GM18519 (cell line): Measurements from ENCODE around the gene SNCG.
"Not testable (repeated sequence)": the region's sequence is repeated elsewhere in the genome, so short reads cannot be mapped to it uniquely, and the experiment has no call there.

ENCODE experiments used
- ATAC-seq: cut with Tn5 transposase; IDR thresholded peaks from one replicate; pipeline ENCODE4 v1.9.1; 2021; ENCODE audit warnings: mild to moderate bottlenecking, moderate library complexity; ENCODE audit not compliant: unreplicated experiment, low FRiP score

Gene SNCG

DNA sequence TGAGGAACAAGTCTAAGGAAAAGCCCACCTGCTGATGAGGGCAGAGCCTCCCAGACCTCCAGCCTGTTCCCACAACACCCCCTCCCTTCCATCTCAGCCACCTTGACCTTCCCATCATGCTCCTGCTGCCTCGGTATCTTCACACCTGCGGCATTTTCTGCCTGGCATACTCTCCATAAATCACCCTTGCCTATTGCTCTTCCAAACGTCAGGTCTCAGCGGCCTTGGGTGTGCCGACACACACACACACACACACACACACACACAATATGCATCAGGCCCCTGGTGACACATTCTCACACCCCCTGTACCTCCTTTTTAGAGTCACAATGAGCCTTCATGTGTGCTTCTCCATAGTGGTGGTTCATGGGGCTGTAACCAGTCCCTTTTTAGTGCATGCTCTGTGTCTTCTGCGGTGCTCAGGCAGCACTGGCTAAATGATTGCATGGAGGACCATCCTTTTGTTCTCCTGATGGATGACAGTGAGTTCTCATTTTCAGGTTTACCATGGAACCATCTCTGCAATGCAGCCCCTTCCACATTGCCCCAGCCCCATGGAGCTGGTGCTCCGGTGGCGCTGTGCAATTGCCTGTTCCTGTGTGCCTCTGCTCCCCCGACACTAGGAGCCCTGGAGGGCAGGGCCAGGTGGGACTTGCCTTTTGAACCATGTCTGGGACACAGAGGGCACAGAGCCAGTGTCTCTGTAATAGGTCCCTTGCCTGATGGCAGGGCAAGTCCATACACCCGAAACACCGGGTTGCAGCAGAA is 14.4 kb downstream of the SNCG start:
- ATAC-seq, result no peak

DNA sequence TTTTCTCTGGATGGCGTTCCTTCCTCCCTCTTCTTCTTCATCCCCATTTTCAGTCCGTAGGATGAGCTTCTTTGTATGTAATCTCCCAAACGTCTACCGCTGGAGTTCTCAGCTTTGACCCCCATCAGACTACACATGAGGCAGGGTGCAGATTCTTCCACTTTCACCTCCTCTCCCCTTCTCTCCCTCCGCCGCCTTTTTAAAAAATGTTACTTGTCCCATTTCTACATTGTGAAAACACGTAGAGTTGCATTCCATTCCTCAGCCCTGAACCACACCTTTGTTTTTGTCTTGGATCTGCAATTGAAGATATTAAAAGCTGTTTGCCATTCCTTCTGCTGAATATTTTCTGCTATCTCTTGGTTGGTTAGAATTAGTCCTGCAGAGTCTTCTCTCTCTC is 16.1 kb downstream of the SNCG start:
- ATAC-seq, result no peak

DNA sequence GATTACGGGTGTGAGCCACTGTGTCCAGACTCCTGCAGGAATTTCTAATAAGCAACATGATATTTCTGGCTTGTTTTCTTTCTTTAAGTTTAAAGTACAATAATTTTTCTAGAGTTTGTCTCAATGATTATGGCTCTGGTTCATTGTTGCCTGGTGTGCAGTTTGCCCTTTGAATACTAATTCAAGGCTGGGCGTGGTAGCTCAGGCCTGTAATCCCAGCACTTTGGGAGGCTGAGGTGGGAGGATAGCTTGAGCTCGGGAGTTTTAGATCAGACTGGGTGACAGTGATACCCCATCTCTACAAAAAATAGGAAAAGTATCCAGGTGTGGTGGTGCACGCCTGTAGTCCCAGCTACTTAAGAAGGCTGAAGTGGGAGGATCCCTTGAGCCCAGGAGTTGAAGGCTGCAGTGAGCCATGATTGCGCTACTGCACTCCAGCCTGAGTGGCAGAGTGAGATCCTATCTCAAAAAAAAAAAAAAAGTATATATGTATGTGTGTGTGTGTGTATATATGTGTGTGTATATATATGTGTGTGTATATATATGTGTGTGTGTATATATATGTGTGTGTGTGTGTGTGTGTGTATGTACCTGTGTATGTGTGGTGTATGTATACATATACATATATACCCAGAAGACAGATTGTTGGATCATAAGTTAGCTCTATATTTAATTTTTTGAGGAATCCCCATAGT is 18.1 kb downstream of the SNCG start:
- ATAC-seq, result no peak

DNA sequence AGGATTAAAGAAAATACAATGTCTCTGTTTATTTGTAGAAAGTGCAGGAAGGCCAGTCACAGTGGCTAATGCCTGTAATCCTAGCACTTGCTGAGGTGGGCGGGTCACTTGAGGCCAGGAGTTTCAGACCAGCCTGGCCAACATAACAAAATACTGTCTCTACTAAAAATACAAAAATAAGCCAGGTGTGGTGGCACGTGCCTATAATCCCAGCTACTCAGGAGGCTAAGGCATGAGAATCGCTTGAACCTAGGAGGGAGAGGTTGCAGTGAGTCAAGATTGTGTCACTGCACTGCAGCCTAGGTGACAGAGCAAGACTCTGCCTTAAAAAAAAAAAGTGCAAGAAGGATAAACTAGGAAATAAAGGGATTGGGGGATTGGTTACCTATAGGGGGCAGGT is 20.1 kb downstream of the SNCG start:
- not testable (repeated sequence) for ATAC-seq

DNA sequence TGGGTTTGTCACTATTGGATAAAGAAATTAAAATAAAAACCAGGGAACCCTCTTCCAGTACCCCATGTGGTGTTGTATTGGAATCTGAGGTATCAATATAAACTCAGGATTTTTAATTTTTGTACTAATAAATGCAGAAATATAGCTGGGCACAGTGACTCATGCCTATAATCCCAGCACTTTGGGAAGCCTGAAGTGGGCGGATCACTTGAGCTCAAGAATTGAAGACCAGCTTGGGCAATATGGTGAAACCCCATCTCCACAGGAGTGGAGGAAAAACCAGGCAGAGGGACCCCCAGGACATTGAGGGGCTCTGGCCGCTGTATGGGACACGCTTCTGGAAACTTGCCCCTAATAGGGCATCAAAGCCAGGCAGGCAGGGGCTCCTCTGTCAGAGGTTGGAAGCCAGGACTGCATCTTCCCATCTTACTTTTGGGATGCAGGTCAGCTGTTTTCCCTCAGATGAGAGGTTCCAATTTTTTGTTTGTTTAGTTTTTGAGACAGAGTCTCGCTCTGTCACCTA is 21.0 kb downstream of the SNCG start:
- ATAC-seq, result no peak

DNA sequence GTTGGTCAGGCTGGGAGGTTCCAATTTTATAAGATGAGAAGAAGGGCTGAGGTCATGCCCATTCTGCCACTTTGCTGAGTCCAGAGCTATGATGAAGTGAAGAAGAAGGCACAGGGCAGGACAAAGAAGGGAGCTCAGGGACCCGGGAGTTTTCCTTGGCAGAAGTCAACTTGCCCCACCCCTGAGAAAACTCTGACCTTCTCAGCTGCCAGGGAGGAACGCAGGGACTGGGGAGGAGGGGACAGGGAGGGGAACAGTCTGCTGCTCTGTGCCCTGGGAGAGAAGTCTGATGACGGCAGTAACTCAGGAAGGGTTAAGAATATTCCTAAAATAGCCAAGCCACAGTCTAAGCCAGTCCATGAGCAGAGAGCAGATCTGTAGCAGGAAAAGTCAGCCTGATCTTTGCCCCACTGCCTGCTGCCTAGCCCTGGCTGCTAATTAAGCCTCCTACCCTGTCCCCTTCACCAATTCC is 21.6 kb downstream of the SNCG start:
- ATAC-seq, result no peak

DNA sequence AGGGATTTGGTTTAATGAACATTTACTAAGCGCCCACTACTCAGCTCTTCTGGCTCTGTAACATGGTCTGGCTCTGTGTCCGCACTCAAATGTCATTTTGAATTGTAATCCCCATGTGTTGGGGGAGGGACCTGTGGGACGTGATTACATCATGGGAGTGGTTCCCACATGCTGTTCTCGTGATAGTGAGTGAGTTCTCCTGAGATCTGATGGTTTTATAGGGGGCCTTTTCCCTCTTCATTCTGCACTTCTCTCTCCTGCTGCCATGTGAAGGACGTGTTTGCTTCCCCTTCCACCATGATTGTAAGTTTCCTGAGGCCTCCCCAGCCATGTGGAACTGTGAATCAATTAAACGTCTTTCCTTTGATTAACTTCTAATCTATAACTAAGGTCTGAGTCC is 22.6 kb downstream of the SNCG start:
- not testable (repeated sequence) for ATAC-seq

DNA sequence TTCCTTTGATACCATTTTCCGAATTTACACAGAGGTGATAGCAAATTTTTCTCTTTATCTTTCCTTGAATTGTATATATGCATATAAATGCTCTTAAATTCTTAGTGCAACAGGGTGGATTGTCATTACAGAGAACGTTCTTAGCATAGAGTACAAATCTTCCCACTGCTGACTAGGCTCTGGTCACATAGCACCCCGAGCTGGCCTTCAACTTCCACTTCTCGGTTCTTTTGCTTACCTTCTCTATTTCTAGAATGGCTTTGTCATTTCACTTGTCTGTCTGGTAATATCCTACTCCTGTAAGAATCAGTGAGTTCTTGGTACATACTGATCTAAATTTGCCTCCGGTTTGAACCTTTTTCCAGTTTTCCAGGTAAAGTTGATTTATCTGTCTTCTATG is 23.3 kb downstream of the SNCG start:
- ATAC-seq, result no peak

DNA sequence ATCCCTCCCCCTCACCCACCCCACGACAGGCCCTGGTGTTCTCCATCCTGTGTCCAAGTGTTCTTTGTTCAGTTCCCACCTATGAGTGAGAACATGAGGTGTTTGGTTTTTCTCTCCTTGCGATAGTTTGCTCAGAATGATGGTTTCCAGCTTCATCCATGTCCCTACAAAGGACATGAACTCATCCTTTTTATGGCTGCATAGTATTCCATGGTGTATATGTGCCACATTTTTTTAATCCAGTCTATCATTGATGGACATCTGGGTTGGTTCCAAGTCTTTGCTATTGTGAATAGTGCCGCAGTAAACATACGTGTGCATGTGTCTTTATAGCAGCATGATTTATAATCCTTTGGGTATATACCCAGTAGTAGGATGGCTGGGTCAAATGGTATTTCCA is 26.1 kb downstream of the SNCG start:
- not testable (repeated sequence) for ATAC-seq

DNA sequence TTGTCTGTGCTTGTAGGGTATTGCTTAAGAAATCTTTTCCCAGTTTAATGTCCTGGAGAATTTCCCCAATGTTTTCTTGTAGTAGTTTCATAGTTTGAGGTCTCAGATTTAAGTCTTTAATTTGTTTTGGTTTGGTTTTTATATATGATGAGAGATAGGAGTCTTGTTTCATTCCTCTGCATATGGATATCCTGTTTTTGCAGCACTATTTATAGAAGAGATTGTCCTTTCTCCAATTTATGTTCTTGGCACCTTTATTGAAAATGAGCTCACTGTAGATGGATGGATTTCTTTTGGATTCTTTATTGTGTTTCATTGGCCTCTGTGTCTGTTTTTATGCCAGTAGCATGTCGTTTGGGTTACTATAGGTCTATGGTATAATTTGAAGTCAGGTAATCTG is 30.1 kb downstream of the SNCG start:
- no peak for ATAC-seq

DNA sequence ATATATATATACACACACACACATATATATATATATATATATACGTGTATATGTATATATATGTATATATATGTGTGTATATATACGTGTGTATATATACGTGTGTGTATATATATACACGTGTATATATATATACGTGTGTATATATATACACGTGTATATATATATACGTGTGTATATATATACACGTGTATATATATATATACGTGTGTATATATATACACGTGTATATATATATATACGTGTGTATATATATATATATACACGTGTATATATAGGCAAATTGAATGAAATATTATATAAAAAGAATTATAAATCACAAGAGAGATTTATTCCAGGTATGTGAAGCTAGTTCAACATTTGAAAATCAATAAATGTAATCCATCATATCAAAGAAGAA is 33.0 kb downstream of the SNCG start:
- ATAC-seq, result not testable (repeated sequence)

DNA sequence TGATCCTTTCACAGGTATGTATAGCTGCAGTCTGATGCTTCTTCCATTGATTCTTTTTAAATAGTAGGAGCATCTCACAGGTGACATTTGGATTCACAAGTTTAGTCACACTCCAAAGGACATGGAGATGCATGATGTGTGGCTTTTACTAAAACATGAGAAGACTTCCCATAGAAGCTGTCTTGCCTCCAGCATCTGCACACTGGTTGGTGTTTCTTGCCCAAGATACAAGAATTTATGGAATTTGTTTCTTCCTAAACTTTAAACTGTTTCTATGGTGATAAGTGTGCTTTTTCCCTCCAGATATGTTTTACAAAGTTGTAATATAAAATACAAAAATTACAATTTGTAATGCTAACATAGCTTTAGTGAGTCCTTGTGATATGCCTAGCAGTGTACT is 34.1 kb downstream of the SNCG start:
- no peak for ATAC-seq

DNA sequence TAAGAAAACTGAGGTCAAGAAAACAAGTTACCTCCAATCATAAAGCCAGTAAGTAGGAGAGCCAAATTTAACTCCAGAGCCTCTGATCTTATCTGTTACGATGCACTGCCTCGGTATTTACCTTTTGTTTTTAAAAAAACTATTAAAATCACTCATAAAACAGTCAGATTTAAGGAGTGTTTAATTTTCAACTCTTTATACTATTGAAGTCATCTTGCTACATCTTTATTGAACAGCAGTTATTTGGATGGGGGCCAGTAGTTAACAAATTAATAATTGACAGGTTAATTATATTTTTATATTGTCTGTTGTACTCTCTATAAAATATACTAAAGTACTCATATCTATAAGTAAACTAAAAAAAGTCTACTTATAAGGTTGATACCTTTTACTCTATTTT is 34.5 kb downstream of the SNCG start:
- no peak for ATAC-seq

DNA sequence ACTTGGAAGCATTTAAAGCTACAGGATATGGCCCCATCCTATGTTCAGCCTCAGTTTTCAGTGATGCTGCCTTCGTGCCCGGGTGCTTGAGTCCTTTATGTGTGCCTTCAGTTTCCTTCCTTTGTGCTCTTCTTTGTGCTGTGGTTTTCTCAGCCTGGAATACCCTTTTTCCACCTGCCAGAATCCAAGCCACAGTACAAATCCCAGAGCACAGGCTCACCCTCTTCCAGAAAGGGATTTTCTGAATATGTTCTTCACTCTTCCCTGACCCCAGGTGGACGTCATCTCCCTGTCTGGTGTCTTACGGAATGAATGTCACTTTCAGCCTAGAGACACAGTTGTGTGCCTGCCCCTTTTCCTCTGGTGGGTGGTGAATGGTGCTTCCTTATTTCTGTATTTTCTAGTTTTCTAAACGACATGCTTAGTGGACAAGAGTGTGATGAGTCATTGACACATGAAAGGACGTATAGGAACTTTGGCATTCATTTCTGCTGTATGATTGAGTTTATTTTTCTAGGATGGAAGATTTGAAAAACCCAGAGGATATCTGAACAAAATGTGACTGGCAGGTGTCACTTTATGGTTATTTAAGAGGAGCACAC is 41.5 kb downstream of the SNCG start:
- ATAC-seq, result not testable (repeated sequence)

DNA sequence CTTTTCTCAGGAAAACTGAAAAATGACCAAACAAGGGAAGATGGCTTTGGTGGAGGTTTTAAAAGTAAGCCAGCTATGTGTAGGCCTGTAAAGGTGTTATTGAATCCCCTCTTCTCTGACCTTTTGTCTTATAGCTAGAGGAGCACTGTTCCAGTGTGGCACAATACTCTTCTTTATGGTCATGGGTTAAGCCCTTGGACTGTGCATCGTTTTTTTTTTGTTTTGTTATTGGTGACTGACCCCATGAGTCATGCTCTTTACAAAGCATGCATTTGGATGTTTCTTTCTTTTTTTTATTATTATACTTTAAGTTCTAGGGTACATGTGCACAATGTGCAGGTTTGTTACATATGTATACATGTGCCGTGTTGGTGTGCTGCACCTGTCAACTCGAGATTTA is 42.1 kb downstream of the SNCG start:
- ATAC-seq, result no peak

DNA sequence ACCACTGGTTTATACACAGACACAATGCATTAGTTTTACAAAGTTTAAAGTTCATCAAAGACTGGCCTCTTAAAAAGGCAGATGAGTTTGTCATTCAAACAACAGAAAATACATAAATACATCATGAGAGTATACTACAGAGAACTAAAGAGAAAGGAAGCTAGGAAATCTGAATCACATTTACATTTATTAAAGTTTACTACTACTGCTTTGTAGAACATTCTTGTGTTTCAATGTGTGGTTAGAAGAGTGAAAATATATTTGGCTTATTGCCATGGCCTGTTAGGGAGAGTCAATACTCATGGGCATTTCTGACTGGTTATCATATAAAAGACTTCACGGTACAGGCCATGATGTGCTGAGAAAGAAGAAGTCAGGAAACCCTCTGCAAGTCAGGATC is 48.7 kb downstream of the SNCG start:
- not testable (repeated sequence) for ATAC-seq

DNA sequence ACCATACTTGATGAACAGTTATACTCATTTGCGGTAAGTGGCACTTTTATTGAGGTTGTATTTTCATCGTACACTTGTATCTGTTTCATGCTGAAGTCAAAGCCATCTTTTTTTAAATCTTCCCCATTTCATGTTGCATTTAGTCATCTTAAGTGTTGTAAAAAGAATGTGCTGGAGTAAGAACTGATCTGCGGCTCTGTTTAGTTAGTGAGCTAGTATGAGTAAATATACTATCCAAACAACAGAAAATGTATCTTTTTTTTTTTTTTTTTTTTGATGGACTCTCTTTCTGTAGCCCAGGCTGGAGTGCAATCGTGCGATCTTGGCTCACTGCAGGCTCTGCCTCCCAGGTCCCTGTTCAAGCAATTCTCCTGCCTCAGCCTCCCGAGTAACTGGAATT is 49.3 kb downstream of the SNCG start:
- ATAC-seq, result not testable (repeated sequence)

DNA sequence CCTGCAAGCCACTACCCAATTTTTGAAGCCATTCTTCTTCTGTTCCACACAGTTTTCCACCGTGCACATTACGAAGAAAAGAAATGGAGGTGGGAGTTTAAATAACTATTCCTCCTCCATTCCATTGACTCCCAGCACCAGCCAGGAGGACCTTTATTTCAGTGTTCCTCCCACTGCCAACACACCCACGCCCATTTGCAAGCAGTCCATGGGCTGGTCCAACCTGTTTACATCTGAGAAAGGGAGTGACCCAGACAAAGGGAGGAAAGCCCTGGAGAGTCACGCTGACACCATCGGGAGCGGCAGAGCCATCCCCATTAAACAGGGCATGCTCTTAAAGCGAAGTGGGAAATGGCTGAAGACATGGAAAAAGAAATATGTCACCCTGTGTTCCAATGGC is 49.9 kb downstream of the SNCG start:
- not testable (repeated sequence) for ATAC-seq

DNA sequence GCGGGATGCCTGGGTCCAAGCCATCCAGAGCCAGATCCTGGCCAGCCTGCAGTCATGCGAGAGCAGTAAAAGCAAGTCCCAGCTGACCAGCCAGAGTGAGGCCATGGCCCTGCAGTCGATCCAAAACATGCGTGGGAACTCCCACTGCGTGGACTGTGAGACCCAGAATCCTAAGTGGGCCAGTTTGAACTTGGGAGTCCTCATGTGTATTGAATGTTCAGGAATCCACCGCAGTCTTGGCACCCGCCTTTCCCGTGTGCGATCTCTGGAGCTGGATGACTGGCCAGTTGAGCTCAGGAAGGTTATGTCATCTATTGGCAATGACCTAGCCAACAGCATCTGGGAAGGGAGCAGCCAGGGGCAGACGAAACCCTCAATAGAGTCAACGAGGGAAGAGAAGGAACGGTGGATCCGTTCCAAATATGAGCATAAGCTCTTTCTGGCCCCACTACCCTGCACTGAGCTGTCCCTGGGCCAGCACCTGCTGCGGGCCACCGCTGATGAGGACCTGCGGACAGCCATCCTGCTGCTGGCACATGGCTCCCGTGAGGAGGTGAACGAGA is 50.8 kb downstream of the SNCG start:
- not testable (repeated sequence) for ATAC-seq
